HepG2 (cell line): Measurements from ENCODE around the gene PTGDS.

Experiments used
- EP300 ChIP-seq, 3 experiments: sonication (generic) in 1 of 3; formaldehyde crosslinking in 1 of 3; IDR thresholded peaks; 2 replicates each; pipeline versions ENCODE4 v1.5.1 to v1.6.1; 2011 to 2020; ENCODE audit warnings: low read depth in 2 of 3, low read length in 2 of 3, borderline replicate concordance in 1 of 3, improper control_type of control experiment in 1 of 3, mild to moderate bottlenecking in 1 of 3, missing genetic modification reagents in 1 of 3, moderate library complexity in 1 of 3
- HMGXB4 ChIP-seq, 2 experiments: sonication (generic) in 1 of 2; formaldehyde crosslinking in 1 of 2; IDR thresholded peaks; 2 replicates each; pipeline versions ENCODE4 v1.4.0 to v1.6.1; 2018 to 2020; ENCODE audit warnings: missing genetic modification reagents in 2 of 2, borderline replicate concordance in 1 of 2, low read depth in 1 of 2, mild to moderate bottlenecking in 1 of 2, missing biosample characterization in 1 of 2
- ZBTB1 ChIP-seq: sonication (generic); formaldehyde crosslinking; IDR thresholded peaks from 2 replicates; pipeline ENCODE4 v1.4.0; 2020; ENCODE audit warnings: missing genetic modification reagents, borderline replicate concordance
- ZBTB7A ChIP-seq: sonication (generic); formaldehyde crosslinking; IDR thresholded peaks from 2 replicates; pipeline ENCODE4 v1.8.0; 2022; ENCODE audit warnings: mild to moderate bottlenecking, missing genetic modification reagents
- ZHX1 ChIP-seq: sonication (generic); formaldehyde crosslinking; IDR thresholded peaks from 2 replicates; pipeline ENCODE4 v1.8.1; 2022; ENCODE audit warnings: low read depth, mild to moderate bottlenecking, missing genetic modification reagents
- ZNF549 ChIP-seq: sonication (generic); formaldehyde crosslinking; IDR thresholded peaks from 2 replicates; pipeline ENCODE4 v1.5.0; 2020; ENCODE audit warnings: missing genetic modification reagents

- TF ChIP-seq ZBTB1 (CRISPR knock-in tag) (no peak), ZBTB7A (CRISPR knock-in tag) (no peak), ZHX1 (no peak), HMGXB4 (CRISPR knock-in tag; IDR thresholded peaks at IDR 0.05; ENCODE audit: borderline replicate concordance in 1 of 2, low read depth in 1 of 2) (no peak), ZNF549 (CRISPR knock-in tag) (no peak), EP300 (IDR thresholded peaks at IDR 0.05; ENCODE audit: low read depth in 2 of 2, low read length in 2 of 2) (no peak), EP300 (CRISPR knock-in tag; IDR thresholded peaks at IDR 0.05; ENCODE audit: borderline replicate concordance) (no peak)
These were observed 44.8 kb downstream of the PTGDS start for GRCh38 chr9:137021979-137022661.
